HG03432 (cell line): ENCODE measurements around the gene USP36.

Experiments
- ATAC-seq: cut with Tn5 transposase; IDR thresholded peaks from one replicate; pipeline ENCODE4 v1.9.1; 2021; ENCODE audit warnings: mild to moderate bottlenecking, moderate library complexity; ENCODE audit not compliant: unreplicated experiment

USP36 gene

DNA sequence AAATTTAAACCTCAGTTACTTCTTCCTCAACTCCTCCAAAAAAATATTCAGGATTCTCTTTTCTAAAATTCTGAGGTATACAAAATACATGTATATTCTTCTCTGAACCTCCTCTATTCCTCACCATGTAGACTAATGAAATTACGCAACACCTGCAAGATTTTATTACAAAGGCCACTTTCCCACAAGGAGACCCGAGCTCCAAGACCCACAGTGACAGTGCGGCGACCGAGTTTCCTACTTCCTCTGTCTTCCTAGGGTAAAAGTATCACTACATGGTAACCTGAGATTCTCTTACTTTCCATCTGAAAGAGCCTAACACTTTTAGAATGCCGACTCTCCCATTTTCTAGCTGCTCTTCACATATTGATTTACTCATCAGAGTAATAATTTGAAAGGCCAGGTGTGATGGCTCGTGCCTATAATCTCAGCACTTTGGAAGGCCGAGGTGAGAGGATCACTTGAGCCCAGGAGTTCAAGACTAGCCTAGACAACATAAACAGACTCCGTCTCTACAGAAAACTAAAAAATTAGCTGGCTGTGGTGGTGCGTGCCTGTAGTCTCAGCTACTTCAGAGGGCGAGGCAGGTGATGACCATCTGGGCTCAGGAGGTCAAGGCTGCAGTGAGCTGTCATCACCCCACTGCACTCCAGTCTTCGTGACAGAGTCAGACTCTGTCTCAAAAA lies 94.2 kb downstream of the USP36 start:
- ATAC-seq = no peak
